HepG2 (cell line): ENCODE measurements around the gene CSTF1. TPM values are rescaled to one million over a fixed set of nuclear protein-coding genes. Genes with fewer than 3 reads are reported as not detected.

Source experiments
- ATAC-seq: fragments of 200-7000 bp; cut with Tn5 transposase; 3 replicates; pipeline ENCODE4 v1.9.1; 2020; ENCODE audit warnings: mild to moderate bottlenecking, moderate library complexity
- BruUV-seq: library from RNA; stranded (reverse); fragments of 400-500 nt; replicated peaks from 2 replicates; lab custom pipeline; 2021; lab: Mats Ljungman, UMichigan
- CTCF ChIA-PET: fragments of 300-600 bp; formaldehyde crosslinking; extraction: SDS; loops from one replicate; lab custom pipeline; 2021; ENCODE audit warnings: low total read pairs, inconsistent platforms, low intra/inter-chr PET ratio; lab: Yijun Ruan, JAX
- POLR2A ChIA-PET: fragments of 350-600 bp; sonication (Branson Sonifier 250); formaldehyde crosslinking; loops from one replicate; lab custom pipeline; 2020; ENCODE audit warnings: antibody characterized with exemption, inconsistent platforms; lab: Yijun Ruan, JAX
- DNase-seq: peaks from one replicate; pipeline ENCODE4 v3.0.0-alpha.2; 2015; ENCODE audit warnings: low spot score
- FAIRE-seq: peaks from 3 replicates; lab custom pipeline; 2011; peaks lifted over from hg19 to GRCh38; lab: Jason Lieb, UNC
- H2AFZ ChIP-seq: one replicate; pipeline ENCODE4 v1.6.1; 2011; ENCODE audit warnings: low read length, inconsistent platforms
- H3K27ac ChIP-seq: fragments of 300-600 bp; 3 replicates; pipeline ENCODE4 v1.8.0; 2011; ENCODE audit warnings: mixed run types, mild to moderate bottlenecking, mixed read lengths, low read length, inconsistent platforms; ENCODE audit not compliant: insufficient read depth; ENCODE audit errors: extremely low read length
- H3K27me3 ChIP-seq, 2 experiments: fragments of 200-600 bp in 1 of 2; 2 replicates in 1 of 2; 3 replicates in 1 of 2; pipeline versions ENCODE4 v1.6.0 to v1.8.0; 2011; ENCODE audit warnings: low read length in 2 of 2, mild to moderate bottlenecking in 2 of 2, moderate library complexity in 2 of 2, inconsistent platforms in 1 of 2; ENCODE audit not compliant: insufficient read depth in 2 of 2, control insufficient read depth in 1 of 2
- H3K36me3 ChIP-seq, 2 experiments: fragments of 200-600 bp in 1 of 2; replicated peaks in 1 of 2; 2 replicates in 1 of 2; 3 replicates in 1 of 2; pipeline versions ENCODE4 v1.5.1 to v1.8.0; 2011; ENCODE audit warnings: low read length in 2 of 2, inconsistent platforms in 1 of 2; ENCODE audit not compliant: insufficient read depth in 2 of 2, control insufficient read depth in 1 of 2
- H3K4me1 ChIP-seq: 2 replicates; pipeline ENCODE4 v1.5.1; 2012; ENCODE audit warnings: low read length, inconsistent platforms; ENCODE audit not compliant: insufficient read depth
- H3K4me2 ChIP-seq: 2 replicates; pipeline ENCODE4 v1.6.0; 2011; ENCODE audit warnings: low read depth, low read length, inconsistent platforms
- H3K4me3 ChIP-seq, 3 experiments: fragments of 200-600 bp in 1 of 3; sonication (generic), shearing (Covaris generic) in 1 of 3; replicated peaks in 1 of 3; 2 replicates each; pipeline ENCODE4 v1.5.1; 2011 to 2016; ENCODE audit warnings: low read length in 3 of 3, inconsistent platforms in 2 of 3, low read depth in 2 of 3, mild to moderate bottlenecking in 2 of 3, control low read depth in 1 of 3, mixed read lengths in 1 of 3; ENCODE audit not compliant: insufficient read depth in 1 of 3
- H3K79me2 ChIP-seq: one replicate; pipeline ENCODE4 v1.6.1; 2011; ENCODE audit warnings: low read length, inconsistent platforms; ENCODE audit not compliant: insufficient read depth
- H3K9ac ChIP-seq: 2 replicates; pipeline ENCODE4 v1.6.0; 2011; ENCODE audit warnings: mild to moderate bottlenecking, low read depth, low read length, inconsistent platforms; ENCODE audit not compliant: insufficient read depth
- H3K9me3 ChIP-seq: 2 replicates; pipeline ENCODE4 v1.5.1; 2012; ENCODE audit warnings: mild to moderate bottlenecking, low read length
- H4K20me1 ChIP-seq: 2 replicates; pipeline ENCODE4 v1.6.0; 2011; ENCODE audit warnings: inconsistent platforms, mild to moderate bottlenecking, low read length, moderate library complexity; ENCODE audit not compliant: insufficient read depth
- HES4 ChIP-seq: sonication (generic); formaldehyde crosslinking; IDR thresholded peaks from 2 replicates; pipeline ENCODE4 v1.9.0; 2021; ENCODE audit warnings: mild to moderate bottlenecking, missing genetic modification reagents, borderline replicate concordance
- MATR3 ChIP-seq: sonication (generic); formaldehyde crosslinking; IDR thresholded peaks from 2 replicates; pipeline ENCODE4 v1.4.0; 2020; ENCODE audit warnings: missing genetic modification reagents
- SP2 ChIP-seq: sonication (generic); formaldehyde crosslinking; IDR thresholded peaks from 2 replicates; pipeline ENCODE4 v1.5.1; 2020; ENCODE audit warnings: mild to moderate bottlenecking, missing genetic modification reagents
- SP5 ChIP-seq: IDR thresholded peaks from 2 replicates; pipeline ENCODE4 v1.6.1; 2016; ENCODE audit warnings: low read depth, borderline replicate concordance
- TOE1 ChIP-seq: sonication (generic); formaldehyde crosslinking; IDR thresholded peaks from 2 replicates; pipeline ENCODE4 v1.4.0; 2020; ENCODE audit warnings: mild to moderate bottlenecking, missing genetic modification reagents
- ZBTB7A ChIP-seq: sonication (generic); formaldehyde crosslinking; IDR thresholded peaks from 2 replicates; pipeline ENCODE4 v1.8.0; 2022; ENCODE audit warnings: mild to moderate bottlenecking, missing genetic modification reagents
- ZNF180 ChIP-seq: sonication (generic); formaldehyde crosslinking; IDR thresholded peaks from 2 replicates; pipeline ENCODE4 v1.4.0; 2020; ENCODE audit warnings: low read depth, missing genetic modification reagents, borderline replicate concordance
- ZNF326 ChIP-seq: sonication (generic); formaldehyde crosslinking; IDR thresholded peaks from 2 replicates; pipeline ENCODE4 v1.4.0; 2020; ENCODE audit warnings: missing genetic modification reagents, borderline replicate concordance
- ZNF329 ChIP-seq: sonication (generic); formaldehyde crosslinking; IDR thresholded peaks from 2 replicates; pipeline ENCODE4 v1.9.0; 2021; ENCODE audit warnings: low read depth, mild to moderate bottlenecking, missing genetic modification reagents
- ZNF343 ChIP-seq: sonication (generic); formaldehyde crosslinking; IDR thresholded peaks from 2 replicates; pipeline ENCODE4 v1.4.0; 2020; ENCODE audit warnings: mild to moderate bottlenecking, missing genetic modification reagents
- ZNF432 ChIP-seq: sonication (generic); formaldehyde crosslinking; IDR thresholded peaks from 2 replicates; pipeline ENCODE4 v1.5.0; 2020; ENCODE audit warnings: missing genetic modification reagents, mild to moderate bottlenecking, borderline replicate concordance
- ZNF510 ChIP-seq: sonication (generic); formaldehyde crosslinking; IDR thresholded peaks from 2 replicates; pipeline ENCODE4 v1.4.0; 2020; ENCODE audit warnings: low read depth, mild to moderate bottlenecking, missing genetic modification reagents
- WGBS: methylation state at CpG from one replicate; pipeline ENCODE4 v1.1.6; 2017; ENCODE audit warnings: low lambda C conversion rate; 5-methylcytosine and 5-hydroxymethylcytosine counted together
- in situ Hi-C: cut with HindIII; loops from 2 replicates; pipeline ENCODE4 v1.10.0; 2017; ENCODE audit warnings: low pct_unique_long_range_greater_than_20kb; ENCODE audit not compliant: extremely low pct_ligation_motif_present
- intact Hi-C: fragments of 100-400 bp; cut with micrococcal nuclease; formaldehyde crosslinking; loops from one replicate; pipeline ENCODE4 v1.10.0; 2022; ENCODE audit not compliant: unreplicated experiment
- polyA plus RNA-seq, 8 experiments: library from polyadenylated mRNA; depleted of rRNA in 3 of 8; stranded (reverse) in 7 of 8; unstranded in 1 of 8; fragments of >200 nt; fragmentation: Illumina TruSeq in 4 of 8; extraction: Trizol in 4 of 8; gene quantifications; 2 replicates each; pipeline versions ENCODE4 v1.2.1 to v1.2.3, GENCODE V29; 2011 to 2016; ENCODE audit warnings: low read depth in 4 of 8, missing spikeins in 1 of 8, mixed read lengths in 1 of 8; ENCODE audit not compliant: insufficient read depth in 1 of 8
- total RNA-seq, 5 experiments: library from RNA; depleted of rRNA; stranded (reverse); fragments of >200 nt; fragmentation: Illumina TruSeq; extraction: Trizol; gene quantifications; 2 replicates each; pipeline ENCODE4 v1.2.3, GENCODE V29; 2016; ENCODE audit warnings: low read depth in 1 of 5
- TF ChIP-seq, protein P1 (sequence below): sonication (generic); formaldehyde crosslinking; IDR thresholded peaks from 2 replicates; pipeline ENCODE4 v1.9.0; 2022; ENCODE audit warnings: low read depth, missing genetic modification reagents
- TF ChIP-seq, protein P2 (sequence below): sonication (generic); formaldehyde crosslinking; IDR thresholded peaks from 2 replicates; pipeline ENCODE4 v1.4.0; 2020; ENCODE audit warnings: missing genetic modification reagents
- TF ChIP-seq, protein P3 (sequence below): IDR thresholded peaks from 2 replicates; pipeline ENCODE4 v1.6.1; 2016; ENCODE audit warnings: missing biosample characterization, missing genetic modification reagents, low read depth

CSTF1 gene
- total and polyA plus RNA-seq, 2 of the 13 experiments (the other 11 are each of a cell fraction or from before 2014, with no cell fraction given), result 70.9 to 100 TPM

- Histone ChIP-seq H3K9ac (no peak overlapping the region), H3K27ac (no peak overlapping the region), H3K27me3 (no peaks in the 10 kb centered on the region), H3K36me3 (peaks cover 31 to 84% of the 10 kb centered on the region in 2 experiments), H3K4me1 (peaks cover 8% of the 10 kb centered on the region), H3K4me2 (no peak overlapping the region), H4K20me1 (no peaks in the 10 kb centered on the region), H2AFZ (no peak overlapping the region), H3K9me3 (no peaks in the 10 kb centered on the region), H3K79me2 (peaks cover 69% of the 10 kb centered on the region), H3K4me3 (no peak overlapping the region)
- ChIA-PET POLR2A (interaction anchor here (3.6 kb wide), 1 partner anchor 12 kb away, joined by 17 read pairs; the partner anchor contains the start of genes AURKA and CSTF1), CTCF (no interaction called here)
- intact Hi-C loops (no loop called here), in situ Hi-C loops (no loop called here)
- DNase-seq, result no peak
- WGBS, result 94% methylated on average over 1 of the region's 1 CpG
- FAIRE-seq, result no peak
- no TSS peak for BruUV-seq
- TF ChIP-seq ZBTB7A (CRISPR knock-in tag), result no peak
- TF ChIP-seq MATR3, result no peak
- TF ChIP-seq ZNF432, result no peak
- TF ChIP-seq, protein P1, sequence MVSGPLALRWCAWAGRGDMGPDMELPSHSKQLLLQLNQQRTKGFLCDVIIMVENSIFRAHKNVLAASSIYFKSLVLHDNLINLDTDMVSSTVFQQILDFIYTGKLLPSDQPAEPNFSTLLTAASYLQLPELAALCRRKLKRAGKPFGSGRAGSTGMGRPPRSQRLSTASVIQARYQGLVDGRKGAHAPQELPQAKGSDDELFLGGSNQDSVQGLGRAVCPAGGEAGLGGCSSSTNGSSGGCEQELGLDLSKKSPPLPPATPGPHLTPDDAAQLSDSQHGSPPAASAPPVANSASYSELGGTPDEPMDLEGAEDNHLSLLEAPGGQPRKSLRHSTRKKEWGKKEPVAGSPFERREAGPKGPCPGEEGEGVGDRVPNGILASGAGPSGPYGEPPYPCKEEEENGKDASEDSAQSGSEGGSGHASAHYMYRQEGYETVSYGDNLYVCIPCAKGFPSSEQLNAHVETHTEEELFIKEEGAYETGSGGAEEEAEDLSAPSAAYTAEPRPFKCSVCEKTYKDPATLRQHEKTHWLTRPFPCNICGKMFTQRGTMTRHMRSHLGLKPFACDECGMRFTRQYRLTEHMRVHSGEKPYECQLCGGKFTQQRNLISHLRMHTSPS, result no peak
- no peak for TF ChIP-seq SP5
- TF ChIP-seq TOE1 (CRISPR knock-in tag), result no peak
- TF ChIP-seq, protein P2, sequence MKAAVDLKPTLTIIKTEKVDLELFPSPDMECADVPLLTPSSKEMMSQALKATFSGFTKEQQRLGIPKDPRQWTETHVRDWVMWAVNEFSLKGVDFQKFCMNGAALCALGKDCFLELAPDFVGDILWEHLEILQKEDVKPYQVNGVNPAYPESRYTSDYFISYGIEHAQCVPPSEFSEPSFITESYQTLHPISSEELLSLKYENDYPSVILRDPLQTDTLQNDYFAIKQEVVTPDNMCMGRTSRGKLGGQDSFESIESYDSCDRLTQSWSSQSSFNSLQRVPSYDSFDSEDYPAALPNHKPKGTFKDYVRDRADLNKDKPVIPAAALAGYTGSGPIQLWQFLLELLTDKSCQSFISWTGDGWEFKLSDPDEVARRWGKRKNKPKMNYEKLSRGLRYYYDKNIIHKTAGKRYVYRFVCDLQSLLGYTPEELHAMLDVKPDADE (CRISPR knock-in tag), result no peak
- TF ChIP-seq ZNF180, result no peak
- no peak for TF ChIP-seq HES4 (CRISPR knock-in tag)
- no peak for TF ChIP-seq ZNF343 (CRISPR knock-in tag)
- no peak for TF ChIP-seq ZNF326 (CRISPR knock-in tag)
- TF ChIP-seq ZNF510 (CRISPR knock-in tag), result no peak
- TF ChIP-seq ZNF329, result no peak
- TF ChIP-seq, protein P3, sequence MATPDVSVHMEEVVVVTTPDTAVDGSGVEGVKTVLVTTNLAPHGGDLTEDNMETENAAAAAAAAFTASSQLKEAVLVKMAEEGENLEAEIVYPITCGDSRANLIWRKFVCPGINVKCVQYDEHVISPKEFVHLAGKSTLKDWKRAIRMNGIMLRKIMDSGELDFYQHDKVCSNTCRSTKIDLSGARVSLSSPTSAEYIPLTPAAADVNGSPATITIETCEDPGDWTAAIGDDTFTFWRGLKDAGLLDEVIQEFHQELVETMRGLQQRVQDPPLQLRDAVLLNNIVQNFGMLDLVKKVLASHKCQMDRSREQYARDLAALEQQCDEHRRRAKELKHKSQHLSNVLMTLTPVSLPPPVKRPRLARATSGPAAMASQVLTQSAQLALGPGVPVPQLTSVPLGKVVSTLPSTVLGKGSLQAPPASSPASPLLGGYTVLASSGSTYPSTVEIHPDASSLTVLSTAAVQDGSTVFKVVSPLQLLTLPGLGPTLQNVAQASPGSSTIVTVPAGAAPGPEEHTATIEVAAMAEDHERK (CRISPR knock-in tag), result no peak
- TF ChIP-seq SP2 (CRISPR knock-in tag), result no peak
- no peak for ATAC-seq
Measured at GRCh38 chr20:56380375-56380774, 12.1 kb upstream of the CSTF1 start.
